WTC11 (cell line): Measurements from ENCODE around the gene GLUL. TPM values are rescaled to one million over a fixed set of nuclear protein-coding genes. Genes with fewer than 3 reads are reported as not detected.

Experiments
- ATAC-seq: fragments of 200-7000 bp; cut with Tn5 transposase; 2 replicates; pipeline ENCODE4 v1.10.0; 2021; ENCODE audit warnings: mild to moderate bottlenecking, moderate library complexity
- CTCF ChIA-PET: fragments of 300-600 bp; sonication (Branson Sonifier 250); formaldehyde crosslinking; loops from one replicate; lab custom pipeline; 2021; ENCODE audit warnings: antibody characterized with exemption; lab: Charles Lee
- POLR2A ChIA-PET: fragments of 350-600 bp; sonication (Branson Sonifier 250); formaldehyde crosslinking; loops from one replicate; lab custom pipeline; 2021; ENCODE audit warnings: antibody characterized with exemption; lab: Charles Lee
- DNase-seq: peaks from one replicate; pipeline ENCODE4 v3.0.0; 2021; ENCODE audit warnings: low spot score
- H3K27ac Mint-ChIP-seq: 2 replicates; pipeline ENCODE4 v1.8.0; 2021; ENCODE audit warnings: mixed read lengths
- H3K27me3 Mint-ChIP-seq: 2 replicates; pipeline ENCODE4 v1.8.0; 2021; ENCODE audit warnings: low read depth, mild to moderate bottlenecking, moderate library complexity, mixed read lengths
- H3K36me3 Mint-ChIP-seq: 2 replicates; pipeline ENCODE4 v1.8.0; 2021; ENCODE audit warnings: mixed read lengths
- H3K4me1 Mint-ChIP-seq: 2 replicates; pipeline ENCODE4 v1.8.0; 2022; ENCODE audit warnings: mixed read lengths
- H3K4me3 Mint-ChIP-seq: 2 replicates; pipeline ENCODE4 v1.8.0; 2021; ENCODE audit warnings: mild to moderate bottlenecking, moderate library complexity, mixed read lengths
- H3K9me3 Mint-ChIP-seq: 2 replicates; pipeline ENCODE4 v1.8.0; 2021; ENCODE audit warnings: mixed read lengths
- ATF6 ChIP-seq: sonication (generic); formaldehyde crosslinking; IDR thresholded peaks from 2 replicates; pipeline ENCODE4 v1.8.1; 2023; ENCODE audit warnings: mild to moderate bottlenecking, missing genetic modification reagents
- CBFB ChIP-seq: sonication (generic); formaldehyde crosslinking; IDR thresholded peaks from 2 replicates; pipeline ENCODE4 v1.8.1; 2022; ENCODE audit warnings: mild to moderate bottlenecking, low read depth, missing genetic modification reagents
- GTF2I ChIP-seq: fragments of 250-450 bp; sonication (Bioruptor Pico); conservative IDR thresholded peaks from 2 replicates; pipeline ENCODE4 v1.4.0; 2021; ENCODE audit warnings: mild to moderate bottlenecking
- JUN ChIP-seq: sonication (generic); formaldehyde crosslinking; IDR thresholded peaks from 2 replicates; pipeline ENCODE4 v1.8.0; 2023; ENCODE audit warnings: mild to moderate bottlenecking, missing genetic modification reagents
- MLX ChIP-seq: sonication (generic); formaldehyde crosslinking; IDR thresholded peaks from 2 replicates; pipeline ENCODE4 v1.8.1; 2023; ENCODE audit warnings: mild to moderate bottlenecking, missing genetic modification reagents, moderate library complexity
- NFYB ChIP-seq: sonication (generic); formaldehyde crosslinking; conservative IDR thresholded peaks from 2 replicates; pipeline ENCODE4 v1.8.0; 2022; ENCODE audit warnings: low read depth, missing genetic modification reagents
- OVOL2 ChIP-seq: fragments of 250-450 bp; sonication (Bioruptor Pico); IDR thresholded peaks from 2 replicates; pipeline ENCODE4 v1.9.0; 2021; ENCODE audit warnings: mild to moderate bottlenecking, borderline replicate concordance
- PRDM15 ChIP-seq: sonication (generic); formaldehyde crosslinking; IDR thresholded peaks from 2 replicates; pipeline ENCODE4 v1.8.0; 2022; ENCODE audit warnings: missing genetic modification reagents
- RELA ChIP-seq: sonication (generic); formaldehyde crosslinking; IDR thresholded peaks from 2 replicates; pipeline ENCODE4 v1.8.1; 2022; ENCODE audit warnings: missing genetic modification reagents, mild to moderate bottlenecking, borderline replicate concordance
- SMAD3 ChIP-seq: sonication (generic); formaldehyde crosslinking; IDR thresholded peaks from 2 replicates; pipeline ENCODE4 v1.8.0; 2022; ENCODE audit warnings: missing genetic modification reagents, mild to moderate bottlenecking, borderline replicate concordance
- SMAD4 ChIP-seq: sonication (generic); formaldehyde crosslinking; IDR thresholded peaks from 2 replicates; pipeline ENCODE4 v1.8.0; 2022; ENCODE audit warnings: mild to moderate bottlenecking, missing genetic modification reagents
- TP53 ChIP-seq: sonication (generic); formaldehyde crosslinking; IDR thresholded peaks from 2 replicates; pipeline ENCODE4 v1.8.1; 2023; ENCODE audit warnings: mild to moderate bottlenecking, missing genetic modification reagents
- ZNF121 ChIP-seq: sonication (generic); formaldehyde crosslinking; IDR thresholded peaks from 2 replicates; pipeline ENCODE4 v1.8.0; 2023; ENCODE audit warnings: missing genetic modification reagents
- ZNF317 ChIP-seq: sonication (generic); formaldehyde crosslinking; IDR thresholded peaks from 2 replicates; pipeline ENCODE4 v1.8.1; 2023; ENCODE audit warnings: low read depth, mild to moderate bottlenecking, moderate library complexity, missing genetic modification reagents, borderline replicate concordance
- ZNF396 ChIP-seq: fragments of 250-450 bp; sonication (Bioruptor Pico); IDR thresholded peaks from 2 replicates; pipeline ENCODE4 v1.8.0; 2021; ENCODE audit warnings: mild to moderate bottlenecking, moderate library complexity, borderline replicate concordance
- ZNF416 ChIP-seq: fragments of 250-450 bp; sonication (Bioruptor Pico); IDR thresholded peaks from 2 replicates; pipeline ENCODE4 v1.9.0; 2021; ENCODE audit warnings: mild to moderate bottlenecking, inconsistent platforms
- ZNF423 ChIP-seq: fragments of 250-450 bp; sonication (Bioruptor Pico); IDR thresholded peaks from 2 replicates; pipeline ENCODE4 v2.1.2; 2022; ENCODE audit warnings: mild to moderate bottlenecking, moderate library complexity
- total RNA-seq: library from RNA; stranded (reverse); gene quantifications from 3 replicates; pipeline ENCODE4 v1.2.3, GENCODE V29; 2021
- TF ChIP-seq, protein P1 (sequence below): sonication (generic); formaldehyde crosslinking; IDR thresholded peaks from 2 replicates; pipeline ENCODE4 v1.8.0; 2023; ENCODE audit warnings: missing genetic modification reagents, mild to moderate bottlenecking, borderline replicate concordance
- TF ChIP-seq, protein P2 (sequence below): sonication (generic); formaldehyde crosslinking; IDR thresholded peaks from 2 replicates; pipeline ENCODE4 v1.8.1; 2022; ENCODE audit warnings: missing genetic modification reagents, borderline replicate concordance

Gene GLUL
- total RNA-seq, 1 experiment from 2014 or later, result 240 TPM

DNA sequence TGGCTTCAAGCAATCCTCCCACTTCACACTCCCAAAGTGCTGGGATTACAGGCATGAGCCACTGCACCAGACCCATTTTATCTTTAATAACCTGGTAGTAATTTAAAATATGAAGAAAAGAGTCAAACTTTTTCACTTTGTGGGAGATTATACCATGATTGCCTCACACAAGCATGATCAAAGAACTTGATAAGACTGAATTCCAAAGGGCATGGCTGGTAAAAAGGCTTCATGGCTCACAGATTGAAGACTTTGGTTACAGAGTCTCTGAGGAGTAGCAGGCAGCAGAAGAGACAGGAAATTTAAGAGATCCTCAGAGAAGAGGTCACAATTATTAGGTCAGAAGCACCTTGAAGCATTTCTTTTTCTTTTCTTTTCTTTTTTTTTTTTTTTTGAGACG, 42.0 kb upstream of the GLUL start:
- no peak for DNase-seq
- Mint-ChIP-seq H3K27me3 (no peaks in the 10 kb centered on the region; the same call in 1 of the 2 replicates), H3K9me3 (peaks cover 14% of the 10 kb centered on the region), H3K36me3 (peaks cover 8% of the 10 kb centered on the region), H3K27ac (no peak overlapping the region), H3K4me3 (no peak overlapping the region), H3K4me1 (no peaks in the 10 kb centered on the region; the same call in 1 of the 2 replicates)
- POLR2A ChIA-PET, result no interaction called here
- no peak for TF ChIP-seq CBFB (CRISPR knock-in tag)
- no peak for TF ChIP-seq ZNF416
- TF ChIP-seq GTF2I (CRISPR knock-in tag), result no peak
- TF ChIP-seq ZNF317 (CRISPR knock-in tag), result no peak
- no peak for TF ChIP-seq TP53 (CRISPR knock-in tag)
- TF ChIP-seq ATF6 (CRISPR knock-in tag), result no peak
- TF ChIP-seq, protein P1, sequence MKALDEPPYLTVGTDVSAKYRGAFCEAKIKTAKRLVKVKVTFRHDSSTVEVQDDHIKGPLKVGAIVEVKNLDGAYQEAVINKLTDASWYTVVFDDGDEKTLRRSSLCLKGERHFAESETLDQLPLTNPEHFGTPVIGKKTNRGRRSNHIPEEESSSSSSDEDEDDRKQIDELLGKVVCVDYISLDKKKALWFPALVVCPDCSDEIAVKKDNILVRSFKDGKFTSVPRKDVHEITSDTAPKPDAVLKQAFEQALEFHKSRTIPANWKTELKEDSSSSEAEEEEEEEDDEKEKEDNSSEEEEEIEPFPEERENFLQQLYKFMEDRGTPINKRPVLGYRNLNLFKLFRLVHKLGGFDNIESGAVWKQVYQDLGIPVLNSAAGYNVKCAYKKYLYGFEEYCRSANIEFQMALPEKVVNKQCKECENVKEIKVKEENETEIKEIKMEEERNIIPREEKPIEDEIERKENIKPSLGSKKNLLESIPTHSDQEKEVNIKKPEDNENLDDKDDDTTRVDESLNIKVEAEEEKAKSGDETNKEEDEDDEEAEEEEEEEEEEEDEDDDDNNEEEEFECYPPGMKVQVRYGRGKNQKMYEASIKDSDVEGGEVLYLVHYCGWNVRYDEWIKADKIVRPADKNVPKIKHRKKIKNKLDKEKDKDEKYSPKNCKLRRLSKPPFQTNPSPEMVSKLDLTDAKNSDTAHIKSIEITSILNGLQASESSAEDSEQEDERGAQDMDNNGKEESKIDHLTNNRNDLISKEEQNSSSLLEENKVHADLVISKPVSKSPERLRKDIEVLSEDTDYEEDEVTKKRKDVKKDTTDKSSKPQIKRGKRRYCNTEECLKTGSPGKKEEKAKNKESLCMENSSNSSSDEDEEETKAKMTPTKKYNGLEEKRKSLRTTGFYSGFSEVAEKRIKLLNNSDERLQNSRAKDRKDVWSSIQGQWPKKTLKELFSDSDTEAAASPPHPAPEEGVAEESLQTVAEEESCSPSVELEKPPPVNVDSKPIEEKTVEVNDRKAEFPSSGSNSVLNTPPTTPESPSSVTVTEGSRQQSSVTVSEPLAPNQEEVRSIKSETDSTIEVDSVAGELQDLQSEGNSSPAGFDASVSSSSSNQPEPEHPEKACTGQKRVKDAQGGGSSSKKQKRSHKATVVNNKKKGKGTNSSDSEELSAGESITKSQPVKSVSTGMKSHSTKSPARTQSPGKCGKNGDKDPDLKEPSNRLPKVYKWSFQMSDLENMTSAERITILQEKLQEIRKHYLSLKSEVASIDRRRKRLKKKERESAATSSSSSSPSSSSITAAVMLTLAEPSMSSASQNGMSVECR, result no peak
- no peak for TF ChIP-seq RELA (CRISPR knock-in tag)
- no peak for TF ChIP-seq SMAD3 (CRISPR knock-in tag)
- TF ChIP-seq PRDM15 (CRISPR knock-in tag), result no peak
- no peak for TF ChIP-seq ZNF396 (CRISPR knock-in tag)
- TF ChIP-seq ZNF121 (CRISPR knock-in tag), result no peak
- no peak for TF ChIP-seq OVOL2 (CRISPR knock-in tag)
- TF ChIP-seq JUN (CRISPR knock-in tag), result no peak
- TF ChIP-seq, protein P2, sequence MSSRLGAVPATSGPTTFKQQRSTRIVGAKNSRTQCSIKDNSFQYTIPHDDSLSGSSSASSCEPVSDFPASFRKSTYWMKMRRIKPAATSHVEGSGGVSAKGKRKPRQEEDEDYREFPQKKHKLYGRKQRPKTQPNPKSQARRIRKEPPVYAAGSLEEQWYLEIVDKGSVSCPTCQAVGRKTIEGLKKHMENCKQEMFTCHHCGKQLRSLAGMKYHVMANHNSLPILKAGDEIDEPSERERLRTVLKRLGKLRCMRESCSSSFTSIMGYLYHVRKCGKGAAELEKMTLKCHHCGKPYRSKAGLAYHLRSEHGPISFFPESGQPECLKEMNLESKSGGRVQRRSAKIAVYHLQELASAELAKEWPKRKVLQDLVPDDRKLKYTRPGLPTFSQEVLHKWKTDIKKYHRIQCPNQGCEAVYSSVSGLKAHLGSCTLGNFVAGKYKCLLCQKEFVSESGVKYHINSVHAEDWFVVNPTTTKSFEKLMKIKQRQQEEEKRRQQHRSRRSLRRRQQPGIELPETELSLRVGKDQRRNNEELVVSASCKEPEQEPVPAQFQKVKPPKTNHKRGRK (CRISPR knock-in tag), result no peak
- no peak for TF ChIP-seq ZNF423
- no peak for TF ChIP-seq SMAD4 (CRISPR knock-in tag)
- no peak for TF ChIP-seq NFYB
- TF ChIP-seq MLX, result no peak
- ATAC-seq, result no peak
- CTCF ChIA-PET, result interaction anchor here (1.5 kb wide), 1 partner anchor 162 kb away, joined by 4 read pairs; no protein-coding TSS in a partner anchor
